ENCODE data around the gene GNB1L.

The GNB1L gene

GRCh38 chr22:19745155-19746101 is 109.2 kb downstream of the GNB1L start:
- DNase-seq = no peak

GRCh38 chr22:19744350-19745006 is 110.2 kb downstream of the GNB1L start:
- no peak for DNase-seq

- no peak for DNase-seq
Observed at GRCh38 chr22:19743651-19744050, 111.0 kb downstream of the GNB1L start.

GRCh38 chr22:19743081-19743480 is 111.6 kb downstream of the GNB1L start:
- no peak for DNase-seq

- no peak for DNase-seq
Observed at GRCh38 chr22:19742160-19743066, 112.3 kb downstream of the GNB1L start.

- no peak for DNase-seq
Observed at GRCh38 chr22:19741053-19741452, 113.6 kb downstream of the GNB1L start.

- no peak for DNase-seq
Observed at GRCh38 chr22:19740586-19740985, 114.1 kb downstream of the GNB1L start.

- no peak for DNase-seq
Observed at GRCh38 chr22:19739911-19740449, 114.7 kb downstream of the GNB1L start.

- DNase-seq = no peak
Observed at GRCh38 chr22:19739448-19739895, 115.2 kb downstream of the GNB1L start.

GRCh38 chr22:19738664-19739447 is 115.8 kb downstream of the GNB1L start:
- DNase-seq = no peak

GRCh38 chr22:19737846-19738663 is 116.6 kb downstream of the GNB1L start:
- DNase-seq = no peak

GRCh38 chr22:19735665-19736510 is 118.8 kb downstream of the GNB1L start:
- DNase-seq = no peak

- DNase-seq = no peak
Observed at GRCh38 chr22:19734837-19735382, 119.8 kb downstream of the GNB1L start.

- no peak for DNase-seq
Observed at GRCh38 chr22:19734163-19734562, 120.5 kb downstream of the GNB1L start.

GRCh38 chr22:19733755-19734154 is 120.9 kb downstream of the GNB1L start:
- no peak for DNase-seq
